GM12872 (cell line): Measurements from ENCODE around the gene XXYLT1.

ENCODE experiments used
- CTCF ChIP-seq: IDR thresholded peaks from 3 replicates; pipeline ENCODE4 v1.5.1; 2011; ENCODE audit warnings: low read depth, mild to moderate bottlenecking, low read length, moderate library complexity; ENCODE audit not compliant: insufficient read depth

Gene XXYLT1

GRCh38 chr3:195209847-195210265 is 61.1 kb downstream of the XXYLT1 start:
- no peak for TF ChIP-seq CTCF

DNA sequence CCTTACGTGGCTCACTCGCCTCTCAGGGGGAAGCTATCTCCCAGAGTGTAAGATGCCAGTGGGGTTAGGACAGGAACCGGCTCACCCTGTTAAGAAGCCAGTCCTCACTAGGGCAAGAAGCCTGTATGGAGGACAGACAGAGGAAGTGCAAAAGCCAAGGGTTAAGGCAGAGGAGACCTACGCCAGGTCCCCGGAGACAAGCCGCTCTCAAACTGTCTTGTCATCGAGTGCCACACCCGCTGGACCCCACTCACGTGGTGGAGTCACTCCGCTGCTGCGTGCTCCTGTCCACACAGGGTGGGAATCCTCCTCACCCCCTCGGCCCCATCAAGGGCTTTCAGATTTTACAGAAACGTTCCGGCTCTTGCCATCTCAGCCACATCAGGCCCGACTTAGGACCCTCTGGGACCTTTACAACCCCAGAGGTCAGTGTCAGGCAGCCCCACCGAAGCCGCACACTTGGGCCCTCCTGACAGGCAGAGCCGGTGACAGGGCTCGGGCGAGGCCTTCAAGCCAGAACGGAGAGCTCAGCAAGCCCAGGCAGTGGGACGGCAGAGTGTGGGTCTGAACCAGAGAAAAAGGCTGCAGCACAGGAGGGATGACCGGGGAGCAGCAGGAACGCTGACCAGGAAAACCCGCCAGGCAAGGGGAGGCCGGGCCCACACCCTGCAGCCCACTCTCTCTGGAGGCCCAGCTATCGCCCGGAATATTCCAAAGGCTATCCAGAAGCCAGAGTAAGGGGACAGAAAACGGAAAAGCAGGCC is 61.7 kb downstream of the XXYLT1 start:
- no peak for TF ChIP-seq CTCF

GRCh38 chr3:195208631-195209030 is 62.3 kb downstream of the XXYLT1 start:
- no peak for TF ChIP-seq CTCF

GRCh38 chr3:195208183-195208582 is 62.8 kb downstream of the XXYLT1 start:
- no peak for TF ChIP-seq CTCF

GRCh38 chr3:195207731-195208130 is 63.2 kb downstream of the XXYLT1 start:
- no peak for TF ChIP-seq CTCF

DNA sequence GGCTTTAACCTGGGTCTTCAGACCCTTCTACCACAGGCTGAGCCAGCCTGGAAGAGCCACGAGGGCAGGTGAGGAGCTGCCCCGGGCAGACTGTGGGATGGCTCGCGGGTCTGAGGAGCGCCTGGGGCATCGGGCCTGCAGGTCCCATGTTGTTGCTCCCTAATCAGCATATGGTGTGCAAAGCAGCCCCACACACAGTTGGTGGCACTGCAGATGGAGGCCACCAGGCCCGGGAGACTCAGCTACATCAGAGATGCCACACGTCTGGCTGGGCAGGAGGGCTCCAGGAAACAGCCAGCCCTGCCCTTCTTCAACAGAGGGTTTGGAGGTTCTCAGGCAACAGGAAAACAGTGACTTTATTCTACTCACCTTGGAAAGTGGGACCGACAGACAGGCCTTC is 63.9 kb downstream of the XXYLT1 start:
- TF ChIP-seq CTCF = no peak

DNA sequence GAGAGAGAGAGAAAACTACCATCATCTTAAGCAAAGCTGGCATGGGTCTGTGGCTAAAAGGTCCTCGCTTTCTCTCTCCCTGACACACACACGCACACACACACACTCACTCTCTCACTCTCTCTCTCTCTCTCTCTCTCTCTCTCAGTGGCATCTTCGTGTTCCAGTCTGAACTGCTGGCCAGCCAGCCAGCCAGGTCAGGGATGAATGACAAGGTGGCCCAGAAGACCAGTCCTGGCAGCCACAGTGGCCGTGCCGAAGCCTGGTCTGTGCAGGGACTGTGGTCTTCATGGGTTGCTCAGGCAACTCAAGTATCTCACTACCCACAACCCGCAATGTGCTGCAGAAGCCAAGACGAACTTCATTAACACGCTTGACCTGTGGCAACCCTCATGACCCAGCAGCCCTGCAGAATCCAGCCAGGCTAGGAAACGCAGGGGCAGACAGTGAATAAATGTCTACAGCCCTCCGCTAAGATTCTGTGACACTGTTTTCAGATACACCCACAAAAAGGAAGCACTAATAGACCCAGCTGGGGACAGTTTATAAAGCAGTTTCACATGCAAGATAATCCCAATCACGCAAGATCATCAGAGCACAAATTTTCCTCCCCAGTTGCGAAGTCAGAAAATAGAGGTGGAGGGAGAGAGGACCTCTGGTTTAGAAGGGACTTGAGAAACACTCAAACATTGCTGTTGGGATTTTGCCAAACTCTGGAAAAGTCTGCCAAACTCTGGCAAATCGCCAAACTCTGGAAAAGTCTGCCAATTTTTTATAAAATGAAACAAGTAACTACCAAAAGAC is 66.4 kb downstream of the XXYLT1 start:
- TF ChIP-seq CTCF = no peak
